ENCODE measurements around the gene CCL14.
"Not testable (repeated sequence)": the region's sequence is repeated elsewhere in the genome, so short reads cannot be mapped to it uniquely, and the experiment has no call there.

CCL14 gene

GRCh38 chr17:35986643-35987042, at the start of gene CCL14:
CCL14 (minus strand) TSS chr17:35986729; CDS start chr17:35986649, 80 bp downstream.
- no peak for DNase-seq

DNA sequence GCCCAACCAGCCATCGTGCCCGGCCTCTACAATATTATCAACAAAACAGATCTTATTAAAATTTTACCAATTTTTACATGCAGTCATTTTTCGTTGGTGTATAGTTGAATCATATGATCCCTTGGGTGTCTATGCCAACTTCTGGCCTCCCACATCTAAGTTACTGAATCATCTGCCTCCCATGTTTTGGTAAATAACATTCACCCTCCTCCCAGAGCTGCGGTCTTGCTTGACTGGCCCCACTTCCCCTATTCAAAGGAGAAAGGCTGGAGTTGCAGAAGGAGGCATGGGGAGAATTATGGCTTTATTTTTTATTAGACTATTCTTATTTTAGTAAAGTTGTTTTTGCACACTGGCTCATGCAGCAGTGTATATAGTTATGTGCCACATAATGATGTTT, 49.7 kb upstream of the CCL14 start:
- no peak for DNase-seq

- no peak for DNase-seq
These were observed 47.6 kb upstream of the CCL14 start for GRCh38 chr17:36034127-36034526.

GRCh38 chr17:36030956-36031355, 44.4 kb upstream of the CCL14 start:
- DNase-seq: no peak

DNA sequence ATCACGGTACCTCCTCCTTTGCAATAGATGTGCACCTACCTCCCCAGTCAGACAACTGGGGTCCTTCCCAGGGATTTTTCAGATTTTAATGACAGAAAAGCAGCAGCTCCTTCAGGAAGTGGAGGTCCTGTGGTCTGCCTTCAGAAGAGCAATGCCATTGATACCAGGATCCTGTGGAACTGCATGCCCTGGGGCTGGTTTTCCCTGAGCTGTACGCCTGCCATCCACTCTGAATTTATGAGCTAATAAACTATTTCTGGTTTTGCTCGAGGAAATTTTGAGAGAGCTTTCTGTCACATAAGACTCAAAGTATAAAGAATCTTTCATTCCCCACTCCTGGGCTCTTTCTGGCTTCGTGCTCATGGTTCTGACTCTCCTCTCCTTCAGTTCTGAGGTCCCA, 41.2 kb upstream of the CCL14 start:
- no peak for DNase-seq

DNA sequence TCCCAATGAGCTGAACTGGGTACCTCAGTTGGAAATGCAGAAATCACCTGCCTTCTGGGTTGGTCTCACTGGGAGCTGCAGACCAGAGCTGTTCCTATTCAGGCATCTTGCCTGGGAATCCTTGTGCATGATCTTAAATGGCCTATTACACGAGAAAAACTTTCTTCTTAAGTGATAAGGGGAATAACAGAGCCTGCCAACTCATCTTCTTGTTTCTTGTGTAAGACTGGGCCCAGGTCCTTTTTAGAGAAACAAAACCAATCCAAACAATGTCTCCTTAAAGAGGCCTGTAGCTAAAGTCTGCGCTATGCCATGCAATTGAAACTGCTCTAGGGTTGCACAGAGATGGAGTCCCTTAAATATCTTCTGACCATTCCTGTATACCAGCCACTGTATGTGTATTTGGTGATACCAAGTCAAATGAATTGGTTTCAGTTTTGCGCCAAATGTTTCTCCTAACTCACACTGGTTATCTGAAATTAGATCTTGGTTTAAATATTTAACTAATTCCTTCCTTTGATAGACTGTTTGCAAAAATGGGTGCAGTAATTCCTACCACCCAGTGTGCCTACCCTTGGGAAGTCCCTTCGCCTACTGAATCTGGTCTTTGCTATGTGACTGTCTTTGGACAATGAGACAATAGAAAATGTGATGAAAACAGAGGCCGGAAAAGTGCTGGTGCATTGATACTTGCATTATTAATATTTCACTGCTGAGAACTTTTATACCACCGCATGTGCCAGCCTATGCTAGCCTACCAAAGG, 37.8 kb upstream of the CCL14 start:
- no peak for DNase-seq

GRCh38 chr17:36019423-36019822, 32.9 kb upstream of the CCL14 start:
- DNase-seq: no peak

- DNase-seq: no peak
These were observed 31.3 kb upstream of the CCL14 start, which contains the start of gene CCL23 for GRCh38 chr17:36017799-36018198. CCL23 (minus strand) TSS chr17:36017972; CDS start chr17:36017897, 75 bp downstream.

- DNase-seq: no peak
These were observed 30.0 kb upstream of the CCL14 start for GRCh38 chr17:36016555-36016954.

DNA sequence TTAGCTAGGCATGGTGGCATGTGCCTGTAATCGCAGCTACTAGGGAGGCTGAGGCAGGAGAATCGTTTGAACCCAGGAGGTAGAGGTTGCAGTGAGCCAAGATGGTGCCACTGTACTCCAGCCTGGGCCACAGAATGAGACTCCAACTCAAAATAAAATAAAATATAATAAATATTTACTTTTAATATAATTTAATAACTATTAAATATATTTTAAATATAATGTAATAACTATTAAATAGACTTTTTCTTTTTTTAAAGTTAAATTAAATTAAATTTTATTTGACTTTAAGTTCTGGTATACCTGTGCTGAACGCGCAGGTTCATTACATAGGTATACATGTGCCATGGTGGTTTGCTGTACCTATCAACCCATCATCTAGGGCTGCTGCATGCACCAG, 29.4 kb upstream of the CCL14 start:
- not testable (repeated sequence) for DNase-seq

- no peak for DNase-seq
These were observed 28.4 kb upstream of the CCL14 start for GRCh38 chr17:36014946-36015345.

DNA sequence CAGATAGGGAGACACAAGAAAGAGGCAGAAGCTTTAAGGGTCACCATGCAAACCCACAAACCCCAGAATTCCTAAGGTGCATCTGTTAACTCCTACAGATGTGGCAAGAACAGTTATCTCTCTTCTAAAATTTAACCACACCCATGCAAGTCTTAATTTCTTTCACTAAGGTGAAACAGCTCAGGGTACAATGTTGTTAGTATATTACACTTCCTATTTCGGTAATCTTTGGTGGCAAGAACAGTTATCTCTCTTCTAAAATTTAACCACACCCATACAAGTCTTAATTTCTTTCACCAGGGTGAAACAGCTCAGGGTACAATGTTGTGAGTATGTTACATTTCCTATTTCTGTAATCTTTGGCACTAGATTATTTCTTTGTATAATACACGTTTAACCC, 24.7 kb upstream of the CCL14 start:
- DNase-seq: no peak

GRCh38 chr17:36008998-36009665, 22.6 kb upstream of the CCL14 start:
- no peak for DNase-seq

DNA sequence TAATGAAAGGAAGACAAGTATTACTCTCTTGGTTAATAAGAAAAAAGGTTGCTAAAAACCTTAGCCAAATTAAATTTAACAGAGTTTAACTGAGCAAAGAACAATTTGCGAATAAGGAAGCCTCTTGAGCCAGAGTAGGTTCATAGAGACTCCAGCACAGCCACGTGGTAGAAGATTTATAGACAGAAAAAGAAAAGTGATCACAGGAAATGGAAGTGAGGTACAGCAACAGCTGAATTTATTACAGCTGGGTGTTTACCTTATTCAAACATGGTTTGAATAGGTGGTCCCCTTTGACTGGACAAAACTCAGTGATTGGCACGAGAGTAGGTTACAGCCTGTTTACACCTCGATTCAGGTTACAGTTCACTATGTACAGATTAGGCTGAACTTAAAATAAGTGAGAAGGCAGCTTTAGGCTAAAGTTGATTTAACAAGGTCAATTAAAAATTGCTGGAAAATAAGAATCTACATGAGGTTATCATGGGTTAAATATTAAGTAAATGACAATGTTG, 18.1 kb upstream of the CCL14 start:
- no peak for DNase-seq

DNA sequence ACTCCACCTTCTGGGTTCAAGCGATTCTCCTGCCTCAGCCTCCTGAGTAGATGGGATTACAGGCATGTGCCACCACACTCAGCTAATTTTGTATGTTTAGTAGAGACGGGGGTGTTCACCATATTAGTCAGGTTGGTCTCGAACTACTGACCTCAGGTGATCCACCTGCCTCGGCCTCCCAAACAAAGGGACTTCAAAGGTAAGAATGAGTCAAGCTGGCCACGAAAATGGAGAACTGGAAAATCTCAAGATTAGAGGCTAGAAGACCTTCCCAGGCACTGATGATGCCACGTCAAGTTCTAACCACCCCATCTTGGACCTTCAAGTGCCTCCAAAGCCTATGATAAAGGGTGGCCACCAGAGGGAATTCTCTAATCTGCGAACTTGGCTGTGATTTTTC, 16.1 kb upstream of the CCL14 start:
- DNase-seq: no peak

DNA sequence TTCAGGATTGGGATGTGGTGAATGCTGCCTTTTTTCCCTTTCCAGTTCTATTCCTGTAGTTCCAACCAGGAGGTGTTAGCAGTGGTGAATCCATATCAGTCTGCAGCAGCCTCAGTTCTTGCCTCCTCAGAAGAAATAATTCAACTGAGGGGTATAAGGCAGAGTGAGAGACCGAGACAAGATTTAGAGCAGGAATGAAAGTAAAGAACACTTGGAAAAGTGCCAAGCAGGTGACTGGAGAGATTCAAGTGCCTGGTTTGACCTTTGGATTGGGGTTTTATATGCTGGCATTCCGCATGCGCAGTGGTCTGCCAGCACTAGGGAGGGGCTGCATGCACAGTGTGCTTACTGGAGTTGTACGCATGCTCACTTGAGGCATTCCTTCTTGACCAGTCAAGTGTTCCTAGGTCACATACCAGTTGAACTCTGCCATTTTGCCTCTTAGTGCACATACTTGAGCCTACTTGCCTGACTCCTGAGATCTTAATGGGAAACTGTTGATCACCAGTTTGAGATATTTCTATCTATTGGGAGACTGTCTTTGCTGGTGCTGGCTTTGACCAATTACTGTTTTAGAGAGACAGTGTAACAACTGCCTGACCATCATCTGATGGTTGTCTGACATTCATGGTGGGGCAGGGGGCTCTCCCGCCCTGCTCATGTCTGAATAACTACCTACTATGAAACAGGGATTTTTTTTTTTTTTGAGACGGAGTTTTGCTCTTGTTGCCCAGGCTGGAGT, 15.5 kb upstream of the CCL14 start:
- DNase-seq: no peak

DNA sequence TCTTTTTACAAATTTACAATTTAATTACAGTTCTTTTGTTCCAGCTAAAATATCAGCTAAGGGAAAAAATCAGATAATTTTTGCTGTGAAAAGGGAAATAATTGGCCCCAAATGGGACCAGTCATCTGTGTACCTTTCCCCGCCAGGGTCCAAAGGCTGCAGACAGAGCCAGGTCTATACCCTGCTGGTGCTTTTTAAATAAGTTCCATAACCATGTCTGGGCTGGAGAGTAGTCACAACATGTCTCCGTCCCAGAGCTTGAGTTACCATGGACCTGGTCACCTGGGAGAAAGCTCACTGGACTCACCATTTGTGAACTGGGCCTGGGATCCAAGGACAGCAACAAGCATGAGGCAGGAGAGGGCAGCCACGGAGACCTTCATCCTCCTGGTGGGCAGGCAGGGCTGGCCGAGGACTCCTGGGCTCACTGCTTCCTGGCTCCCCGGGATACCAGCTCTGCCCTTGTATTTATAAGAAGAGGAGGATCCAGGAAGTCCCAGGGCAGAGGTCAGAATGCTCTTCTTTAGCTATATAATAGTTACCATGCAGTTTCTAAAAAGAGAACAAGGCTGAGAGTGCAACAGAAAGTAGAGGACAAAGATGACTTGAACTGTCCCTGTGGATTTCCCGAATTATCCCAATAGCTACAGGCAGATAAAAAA, 14.7 kb upstream of the CCL14 start, which contains the start of gene CCL15:
Gene CCL15, minus strand, starts transcription at position 444 of the 662 bp plus-strand sequence. Its CDS starts 61 bp downstream, at position 383.
- DNase-seq: no peak

- DNase-seq: no peak
These were observed 14.2 kb upstream of the CCL14 start for GRCh38 chr17:36000732-36001109.

GRCh38 chr17:35998756-35999155, 12.2 kb upstream of the CCL14 start:
- no peak for DNase-seq

DNA sequence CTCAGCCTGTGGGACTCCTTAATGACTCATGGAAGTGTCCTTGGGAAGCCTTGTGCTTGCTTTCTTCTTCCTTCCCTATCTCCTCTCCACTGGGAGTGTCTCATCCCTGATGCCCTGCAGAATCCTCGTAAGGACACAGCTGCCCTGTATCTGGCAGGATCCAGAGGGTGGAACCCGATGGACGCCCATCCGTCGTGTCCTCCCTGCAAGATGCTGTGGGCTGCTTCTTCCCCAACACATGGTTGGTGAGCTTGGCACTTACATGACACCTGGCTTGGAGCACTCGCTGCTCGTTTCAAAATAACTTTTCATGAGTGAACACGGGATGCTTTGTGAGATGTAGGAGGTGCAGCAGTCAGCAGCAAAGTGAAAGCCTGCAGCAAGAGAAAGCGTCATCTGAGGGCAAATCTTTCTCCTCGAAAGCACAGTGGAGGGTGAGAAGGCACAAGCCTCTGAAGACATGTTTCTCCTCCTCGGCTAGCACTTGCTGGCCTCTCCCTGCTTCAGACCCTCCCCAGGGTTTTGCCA, 11.6 kb upstream of the CCL14 start:
- no peak for DNase-seq

DNA sequence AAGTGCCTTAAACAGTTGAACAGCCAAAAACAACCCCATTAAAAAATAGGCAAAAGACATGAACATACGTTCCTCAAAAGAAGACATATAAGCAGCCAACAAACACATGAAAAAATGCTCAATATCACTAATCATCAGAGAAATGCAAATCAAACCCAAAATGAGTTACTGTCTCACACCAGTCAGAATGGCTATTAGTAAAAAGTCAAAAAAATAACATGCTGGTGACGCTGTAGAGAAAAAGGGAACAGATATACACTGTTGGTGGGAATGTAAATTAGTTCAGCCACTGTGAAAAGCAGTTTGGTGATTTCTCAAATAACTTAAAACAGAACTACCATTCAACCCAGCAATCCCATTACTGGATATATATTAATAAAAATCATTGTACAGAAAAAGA, 8.8 kb upstream of the CCL14 start:
- DNase-seq: not testable (repeated sequence)

- no peak for DNase-seq
These were observed 4.5 kb upstream of the CCL14 start for GRCh38 chr17:35991075-35991474.

- DNase-seq: no peak
These were observed 1.6 kb upstream of the CCL14 start for GRCh38 chr17:35988164-35988563.
